Esophagus squamous epithelium (tissue), 4 donors: ENCODE measurements around the gene C22orf15.

Experiments
- POLR2A ChIP-seq, 4 donors: fragments of 450-650 bp; IDR thresholded peaks; one replicate each; pipeline ENCODE4 v1.6.1; 2017; ENCODE audit warnings: antibody characterized with exemption in 4 of 4, mild to moderate bottlenecking in 4 of 4, moderate library complexity in 3 of 4
- TF ChIP-seq, protein P1 (sequence below), 6 experiments: fragments of 450-650 bp in 4 of 6; fragments of 200-600 bp in 2 of 6; sonication (generic) in 2 of 6; IDR thresholded peaks; one replicate each; pipeline ENCODE4 v1.5.1; 2016 to 2019; ENCODE audit warnings: antibody characterized with exemption in 6 of 6, mild to moderate bottlenecking in 4 of 6, moderate library complexity in 4 of 6

DNA sequence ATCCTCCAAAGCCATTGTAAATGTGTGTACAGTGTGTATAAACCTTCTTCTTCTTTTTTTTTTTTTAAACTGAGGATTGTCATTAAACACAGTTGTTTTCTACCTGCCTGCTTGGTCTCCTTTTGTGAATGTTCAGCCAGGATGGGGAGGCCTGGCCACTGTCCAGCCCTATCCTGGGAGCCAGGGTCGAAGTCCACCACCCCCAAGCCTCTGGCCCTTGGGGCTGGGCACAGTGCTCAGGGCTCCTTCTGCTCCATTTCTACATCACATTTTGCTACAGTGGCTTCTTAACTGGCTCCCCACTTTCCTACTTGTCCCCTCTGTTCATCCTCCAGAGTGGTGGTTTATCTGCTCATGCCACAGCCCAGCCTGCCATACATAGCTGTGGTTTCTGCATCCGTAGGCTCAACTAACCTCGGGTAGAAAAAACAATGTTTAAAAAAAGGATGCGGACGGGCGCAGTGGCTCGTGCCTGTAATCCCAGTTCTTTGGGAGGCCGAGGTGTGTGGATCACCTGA lies 21.5 kb downstream of the C22orf15 start:
- TF ChIP-seq, protein P1, sequence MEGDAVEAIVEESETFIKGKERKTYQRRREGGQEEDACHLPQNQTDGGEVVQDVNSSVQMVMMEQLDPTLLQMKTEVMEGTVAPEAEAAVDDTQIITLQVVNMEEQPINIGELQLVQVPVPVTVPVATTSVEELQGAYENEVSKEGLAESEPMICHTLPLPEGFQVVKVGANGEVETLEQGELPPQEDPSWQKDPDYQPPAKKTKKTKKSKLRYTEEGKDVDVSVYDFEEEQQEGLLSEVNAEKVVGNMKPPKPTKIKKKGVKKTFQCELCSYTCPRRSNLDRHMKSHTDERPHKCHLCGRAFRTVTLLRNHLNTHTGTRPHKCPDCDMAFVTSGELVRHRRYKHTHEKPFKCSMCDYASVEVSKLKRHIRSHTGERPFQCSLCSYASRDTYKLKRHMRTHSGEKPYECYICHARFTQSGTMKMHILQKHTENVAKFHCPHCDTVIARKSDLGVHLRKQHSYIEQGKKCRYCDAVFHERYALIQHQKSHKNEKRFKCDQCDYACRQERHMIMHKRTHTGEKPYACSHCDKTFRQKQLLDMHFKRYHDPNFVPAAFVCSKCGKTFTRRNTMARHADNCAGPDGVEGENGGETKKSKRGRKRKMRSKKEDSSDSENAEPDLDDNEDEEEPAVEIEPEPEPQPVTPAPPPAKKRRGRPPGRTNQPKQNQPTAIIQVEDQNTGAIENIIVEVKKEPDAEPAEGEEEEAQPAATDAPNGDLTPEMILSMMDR (IDR thresholded peaks at IDR 0.05) = no peak
- TF ChIP-seq POLR2A (IDR thresholded peaks at IDR 0.05) = no peak
